Endodermal cell (in vitro differentiated cells): ENCODE results near the gene CASZ1. TPM values are rescaled to one million over a fixed set of nuclear protein-coding genes. Genes with fewer than 3 reads are reported as not detected.

ENCODE experiments used
- DNase-seq: peaks from one replicate; pipeline ENCODE4 v3.0.0-alpha.2; 2017
- H3K27ac ChIP-seq: 2 replicates; pipeline ENCODE4 v1.5.1; 2013; ENCODE audit warnings: mild to moderate bottlenecking, low read depth, low read length, moderate library complexity
- H3K27me3 ChIP-seq: 2 replicates; pipeline ENCODE4 v1.6.1; 2013; ENCODE audit warnings: mild to moderate bottlenecking, low read length, moderate library complexity; ENCODE audit not compliant: insufficient read depth, control insufficient read depth, poor library complexity, severe bottlenecking
- H3K36me3 ChIP-seq: 2 replicates; pipeline ENCODE4 v1.7.0; 2013; ENCODE audit warnings: mild to moderate bottlenecking, low read length, moderate library complexity; ENCODE audit not compliant: control insufficient read depth, insufficient read depth
- H3K4me1 ChIP-seq: one replicate; pipeline ENCODE4 v1.7.0; 2013; ENCODE audit warnings: low read length; ENCODE audit not compliant: control insufficient read depth, insufficient read depth
- H3K4me3 ChIP-seq: 2 replicates; pipeline ENCODE4 v1.5.1; 2013; ENCODE audit warnings: mild to moderate bottlenecking, low read length, moderate library complexity
- H3K9ac ChIP-seq: 2 replicates; pipeline ENCODE4 v1.6.1; 2013; ENCODE audit warnings: mild to moderate bottlenecking, low read length, moderate library complexity; ENCODE audit not compliant: poor library complexity, severe bottlenecking; ENCODE audit errors: extremely low read depth
- H3K9me3 ChIP-seq: 2 replicates; pipeline ENCODE4 v1.6.1; 2013; ENCODE audit warnings: mild to moderate bottlenecking, low read length, moderate library complexity; ENCODE audit not compliant: control insufficient read depth
- H3K27ac Mint-ChIP-seq: 2 replicates; pipeline ENCODE4 v1.8.0; 2020; ENCODE audit warnings: mixed read lengths
- H3K27me3 Mint-ChIP-seq: 2 replicates; pipeline ENCODE4 v1.8.0; 2021; ENCODE audit warnings: mild to moderate bottlenecking, mixed read lengths; ENCODE audit not compliant: insufficient read depth
- H3K36me3 Mint-ChIP-seq: 2 replicates; pipeline ENCODE4 v1.8.0; 2020; ENCODE audit warnings: low read depth, mixed read lengths
- H3K4me1 Mint-ChIP-seq: 2 replicates; pipeline ENCODE4 v1.8.0; 2020; ENCODE audit warnings: mixed read lengths
- H3K4me3 Mint-ChIP-seq: 2 replicates; pipeline ENCODE4 v1.8.0; 2020; ENCODE audit warnings: mild to moderate bottlenecking, moderate library complexity, mixed read lengths
- H3K9me3 Mint-ChIP-seq: 2 replicates; pipeline ENCODE4 v1.8.0; 2020; ENCODE audit warnings: mild to moderate bottlenecking, mixed read lengths
- WGBS, 2 experiments: methylation state at CpG; one replicate each; pipeline versions ENCODE4 v1.1.5 to v1.1.7; 2013; ENCODE audit warnings: missing lambda C conversion rate in 2 of 2, mixed read lengths in 1 of 2; ENCODE audit not compliant: insufficient coverage in 1 of 2, insufficient read length in 1 of 2; 5-methylcytosine and 5-hydroxymethylcytosine counted together
- total RNA-seq, 2 donors: library from RNA; stranded (reverse); fragmentation: NEBNext Ultra II Directional in 1 of 2; extraction: Animal tissue kit (Norgen Biotek cat#: 25700) in 1 of 2; gene quantifications; 2 replicates in 1 of 2; 3 replicates in 1 of 2; pipeline ENCODE4 v1.2.1, GENCODE V29; 2021
- TF ChIP-seq, protein P1 (sequence below): fragments of 200-600 bp; sonication (generic); conservative IDR thresholded peaks from 2 replicates; pipeline ENCODE4 v1.5.0; 2021; ENCODE audit warnings: antibody characterized with exemption, mild to moderate bottlenecking

Gene CASZ1
- total RNA-seq, 2 donors from 2014 or later = 3.5 to 5.9 TPM

GRCh38 chr1:10771789-10772188, 24.7 kb downstream of the CASZ1 start:
- TF ChIP-seq, protein P1, sequence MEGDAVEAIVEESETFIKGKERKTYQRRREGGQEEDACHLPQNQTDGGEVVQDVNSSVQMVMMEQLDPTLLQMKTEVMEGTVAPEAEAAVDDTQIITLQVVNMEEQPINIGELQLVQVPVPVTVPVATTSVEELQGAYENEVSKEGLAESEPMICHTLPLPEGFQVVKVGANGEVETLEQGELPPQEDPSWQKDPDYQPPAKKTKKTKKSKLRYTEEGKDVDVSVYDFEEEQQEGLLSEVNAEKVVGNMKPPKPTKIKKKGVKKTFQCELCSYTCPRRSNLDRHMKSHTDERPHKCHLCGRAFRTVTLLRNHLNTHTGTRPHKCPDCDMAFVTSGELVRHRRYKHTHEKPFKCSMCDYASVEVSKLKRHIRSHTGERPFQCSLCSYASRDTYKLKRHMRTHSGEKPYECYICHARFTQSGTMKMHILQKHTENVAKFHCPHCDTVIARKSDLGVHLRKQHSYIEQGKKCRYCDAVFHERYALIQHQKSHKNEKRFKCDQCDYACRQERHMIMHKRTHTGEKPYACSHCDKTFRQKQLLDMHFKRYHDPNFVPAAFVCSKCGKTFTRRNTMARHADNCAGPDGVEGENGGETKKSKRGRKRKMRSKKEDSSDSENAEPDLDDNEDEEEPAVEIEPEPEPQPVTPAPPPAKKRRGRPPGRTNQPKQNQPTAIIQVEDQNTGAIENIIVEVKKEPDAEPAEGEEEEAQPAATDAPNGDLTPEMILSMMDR = no peak
- H3K27ac Mint-ChIP-seq = no peak overlapping the region

DNA sequence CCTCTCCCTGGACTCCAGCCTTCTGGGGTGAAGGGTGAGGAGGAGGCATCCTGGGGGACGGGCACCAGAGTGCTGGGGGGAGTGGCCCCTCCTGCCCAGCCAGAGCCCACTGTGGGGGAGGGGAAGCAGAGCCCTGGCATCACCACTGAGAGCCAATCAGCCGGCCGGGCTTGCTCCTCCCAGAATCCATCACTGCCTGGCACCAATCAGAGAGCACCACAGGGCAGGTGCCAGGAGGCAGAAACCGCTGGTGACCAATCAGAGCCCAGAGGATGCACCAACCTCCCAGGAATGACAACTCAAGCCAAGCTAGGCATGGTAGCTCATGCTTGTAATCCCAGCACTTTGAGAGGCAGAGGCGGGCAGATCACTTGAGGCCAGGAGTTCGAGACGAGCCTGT, 27.9 kb downstream of the CASZ1 start:
- no peaks in the 10 kb centered on the region for H3K27me3 Mint-ChIP-seq
- H3K27ac ChIP-seq = no peak overlapping the region
- H3K4me3 Mint-ChIP-seq = no peak overlapping the region
- no peaks in the 10 kb centered on the region for H3K9me3 ChIP-seq
- no peaks in the 10 kb centered on the region for H3K27me3 ChIP-seq
- TF ChIP-seq, protein P1 = no peak
- no peak overlapping the region for H3K9ac ChIP-seq
- H3K4me1 Mint-ChIP-seq = no peaks in the 10 kb centered on the region
- H3K36me3 ChIP-seq = no peaks in the 10 kb centered on the region
- DNase-seq = no peak
- H3K9me3 Mint-ChIP-seq = no peaks in the 10 kb centered on the region
- 97 to 100% methylated on average over 1 to 7 of the region's 7 CpGs for WGBS, 2 experiments
- no peak overlapping the region for H3K27ac Mint-ChIP-seq
- H3K4me3 ChIP-seq = no peak overlapping the region
- H3K36me3 Mint-ChIP-seq = no peaks in the 10 kb centered on the region
- H3K4me1 ChIP-seq = no peaks in the 10 kb centered on the region

More at GRCh38 chr1:10771789-10772188, 24.7 kb downstream of the CASZ1 start:
- no peaks in the 10 kb centered on the region for H3K27me3 ChIP-seq
- Mint-ChIP-seq H3K4me3 (no peak overlapping the region), H3K27me3 (no peaks in the 10 kb centered on the region), H3K9me3 (no peaks in the 10 kb centered on the region), H3K36me3 (no peaks in the 10 kb centered on the region), H3K4me1 (no peaks in the 10 kb centered on the region)
- H3K4me3 ChIP-seq = no peak overlapping the region
- H3K27ac ChIP-seq = no peak overlapping the region
- 81 to 84% methylated on average over 3 to 8 of the region's 8 CpGs for WGBS, 2 experiments
- H3K9ac ChIP-seq = no peak overlapping the region
- no peak for DNase-seq
- H3K9me3 ChIP-seq = no peaks in the 10 kb centered on the region
- no peaks in the 10 kb centered on the region for H3K36me3 ChIP-seq
- no peaks in the 10 kb centered on the region for H3K4me1 ChIP-seq

DNA sequence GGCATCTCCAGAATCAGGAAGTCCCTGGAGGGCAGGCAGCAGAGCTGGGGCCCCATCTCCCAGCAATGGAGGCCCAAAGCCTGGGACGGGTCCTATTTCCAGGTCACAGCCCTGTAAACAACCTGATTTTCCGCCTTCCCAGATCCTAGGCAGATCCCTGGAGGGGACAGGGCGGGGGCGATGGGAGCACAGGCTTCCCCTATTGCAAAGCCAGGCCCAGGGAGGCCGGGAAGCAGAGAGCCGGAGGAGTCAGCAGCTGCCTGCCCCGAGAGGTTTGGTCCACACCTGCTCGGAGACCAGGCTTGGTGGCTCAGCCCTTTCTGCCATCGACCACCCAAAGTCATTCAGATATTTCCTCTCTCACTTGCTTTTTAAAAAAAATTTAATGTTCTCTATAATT, 29.2 kb downstream of the CASZ1 start:
- 85 to 91% methylated on average over 8 to 9 of the region's 9 CpGs for WGBS, 2 experiments

More for the DNA sequence above, 29.2 kb downstream of the CASZ1 start:
- Mint-ChIP-seq H3K27me3 (no peaks in the 10 kb centered on the region), H3K4me3 (no peak overlapping the region), H3K27ac (no peak overlapping the region), H3K4me1 (no peaks in the 10 kb centered on the region), H3K9me3 (no peaks in the 10 kb centered on the region), H3K36me3 (no peaks in the 10 kb centered on the region)
- H3K9me3 ChIP-seq = no peaks in the 10 kb centered on the region
- H3K4me3 ChIP-seq = no peak overlapping the region
- H3K27me3 ChIP-seq = no peaks in the 10 kb centered on the region
- DNase-seq = no peak
- TF ChIP-seq, protein P1 = no peak
- no peaks in the 10 kb centered on the region for H3K4me1 ChIP-seq
- H3K9ac ChIP-seq = no peak overlapping the region
- H3K27ac ChIP-seq = no peak overlapping the region
- H3K36me3 ChIP-seq = no peaks in the 10 kb centered on the region
